Pons (tissue), 1 donor: Measurements from ENCODE around the gene CYB561D1.

Experiments used
- DNase-seq: peaks from one replicate; pipeline ENCODE4 v3.0.0-alpha.2; 2016; ENCODE audit warnings: low spot score

The CYB561D1 gene

DNA sequence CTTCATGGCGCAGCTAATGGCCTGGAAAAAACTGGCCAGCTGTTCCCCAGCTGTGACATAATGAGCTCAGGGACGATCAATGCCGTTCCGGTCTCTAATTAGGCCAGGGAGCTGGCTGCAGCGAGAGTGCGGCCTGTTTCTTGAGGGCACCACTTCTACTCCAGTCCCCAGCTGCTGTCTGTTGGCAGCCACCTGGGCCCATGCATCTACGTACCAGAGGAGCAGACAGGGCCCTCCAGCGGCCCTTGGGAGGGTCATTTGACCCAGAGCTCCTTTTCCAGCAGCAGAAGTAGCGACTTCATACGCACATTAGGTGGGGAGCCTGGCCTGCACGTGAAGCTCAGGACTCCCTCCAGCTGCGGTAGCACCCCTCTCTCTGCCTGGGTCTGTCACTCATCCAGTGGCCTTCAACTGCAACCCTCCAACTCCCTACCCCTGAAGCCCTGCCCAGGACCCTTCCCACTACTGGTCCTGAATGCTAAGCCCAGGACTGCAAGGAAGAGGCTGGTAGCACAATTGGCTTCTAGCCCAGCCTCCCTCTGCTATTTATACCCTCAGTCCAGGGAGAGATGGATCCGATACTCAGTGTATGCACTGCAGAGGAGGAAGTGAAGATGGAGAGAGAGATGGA is 36.7 kb downstream of the CYB561D1 start:
- peak; percentile 71 for DNase-seq

DNA sequence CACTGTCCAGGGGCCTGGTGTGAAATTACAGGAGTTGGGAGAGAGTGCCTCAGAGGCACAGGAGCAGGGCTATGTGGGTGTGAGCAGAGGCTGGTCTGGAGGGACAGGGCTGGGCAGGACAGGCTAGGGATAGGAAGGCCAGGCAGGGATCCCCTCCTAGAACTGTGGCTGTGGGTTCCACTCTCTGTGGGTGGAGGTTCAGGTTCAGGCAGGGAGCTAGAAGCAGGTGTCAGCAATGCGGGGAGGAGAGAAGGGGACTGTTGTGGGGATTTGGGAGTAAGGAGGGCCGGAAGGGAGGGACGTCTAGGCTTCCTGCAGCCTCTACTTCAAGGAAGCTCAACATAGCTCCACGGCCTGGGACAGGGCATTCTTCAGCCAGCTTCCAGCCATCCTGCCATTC is 37.5 kb downstream of the CYB561D1 start:
- no peak for DNase-seq

DNA sequence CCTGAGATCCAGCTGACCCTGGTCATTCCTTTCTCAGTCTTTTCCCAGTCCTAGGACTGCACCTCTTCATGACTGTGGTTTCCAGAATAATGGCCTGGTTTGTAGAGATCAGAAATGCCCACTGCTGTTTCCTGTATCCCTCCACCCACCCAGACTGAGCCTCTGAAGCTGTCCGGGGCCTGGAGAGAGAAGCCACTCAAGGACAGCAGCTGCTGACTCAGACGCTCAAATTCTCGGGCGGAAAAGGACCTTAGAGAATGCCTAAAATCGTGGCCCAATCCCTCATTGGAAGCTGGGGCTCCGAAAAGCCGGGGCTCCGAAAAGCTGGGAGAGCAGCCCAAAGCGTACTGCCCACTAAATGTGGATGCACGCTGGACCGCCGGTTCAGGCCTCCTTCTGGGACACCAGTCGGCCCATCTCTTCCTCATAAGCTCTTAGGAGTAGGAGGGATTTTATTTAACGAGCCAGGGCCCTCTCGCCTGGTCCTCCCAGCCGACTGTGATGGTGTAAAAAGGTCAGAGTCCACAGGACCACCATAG is 38.0 kb downstream of the CYB561D1 start:
- DNase-seq, result no peak

DNA sequence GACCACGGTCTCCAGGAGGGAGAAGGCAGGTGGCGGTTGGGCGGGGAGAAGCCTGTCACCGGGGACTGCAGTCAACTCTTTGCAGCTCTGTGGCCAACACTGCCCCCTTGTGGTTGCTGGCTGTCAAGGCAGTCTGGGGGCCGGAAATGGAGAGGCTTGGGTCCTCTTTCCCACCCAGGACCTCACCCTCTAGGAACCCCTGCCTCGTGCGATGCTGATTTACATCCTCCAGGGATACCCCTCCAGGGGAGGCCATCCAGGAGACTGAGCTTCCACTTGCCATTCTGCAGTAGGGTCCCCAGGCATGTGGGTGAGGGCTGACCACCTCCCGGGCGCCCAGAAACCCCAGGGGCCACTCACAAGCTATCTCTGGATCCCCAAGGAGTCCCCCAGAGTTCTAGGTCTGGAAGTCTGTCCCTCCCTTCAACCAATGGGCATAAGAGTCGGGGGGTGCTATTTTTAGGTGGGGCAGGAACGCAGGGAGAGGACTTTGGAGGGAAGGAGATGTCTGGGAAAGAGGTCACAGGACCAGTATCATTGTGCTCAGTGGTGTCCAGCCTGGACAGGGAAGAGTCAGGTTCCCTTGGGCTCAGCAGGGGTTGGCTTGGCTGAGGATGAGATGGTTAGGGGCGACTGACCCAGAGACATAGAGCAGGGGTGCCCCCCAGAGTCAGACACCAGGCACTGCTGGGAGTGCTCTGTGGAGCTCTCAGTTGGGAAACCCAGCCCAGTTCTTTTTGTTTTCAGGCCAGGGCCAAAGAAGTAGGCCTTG is 38.7 kb downstream of the CYB561D1 start:
- DNase-seq, result peak; percentile 79

DNA sequence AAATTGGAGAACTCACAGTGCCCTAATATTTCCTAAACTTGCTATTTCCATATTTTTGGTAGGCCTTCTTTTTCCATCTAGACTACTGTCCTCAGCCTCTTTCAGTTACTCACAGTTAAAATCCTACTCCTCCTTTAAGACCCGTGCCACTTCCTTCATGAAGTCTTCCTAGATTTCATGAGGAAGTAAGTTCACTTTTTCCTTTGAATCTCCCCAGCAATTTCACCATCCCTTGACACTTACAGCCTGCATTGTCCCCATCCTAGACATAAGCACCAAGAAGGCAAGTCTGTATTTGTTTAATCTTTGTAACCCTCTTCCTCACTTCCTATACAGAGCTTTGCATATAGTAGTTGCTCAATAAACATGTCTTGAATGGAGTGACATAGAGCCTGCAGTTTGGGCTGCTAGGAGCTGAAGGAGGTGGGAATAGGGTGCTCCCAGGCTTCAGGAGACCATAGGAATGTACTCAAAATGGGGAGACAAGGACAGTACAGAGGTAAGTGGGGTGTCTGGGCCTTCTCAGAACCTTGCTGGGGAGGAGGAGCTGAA is 40.5 kb downstream of the CYB561D1 start:
- DNase-seq, result no peak

DNA sequence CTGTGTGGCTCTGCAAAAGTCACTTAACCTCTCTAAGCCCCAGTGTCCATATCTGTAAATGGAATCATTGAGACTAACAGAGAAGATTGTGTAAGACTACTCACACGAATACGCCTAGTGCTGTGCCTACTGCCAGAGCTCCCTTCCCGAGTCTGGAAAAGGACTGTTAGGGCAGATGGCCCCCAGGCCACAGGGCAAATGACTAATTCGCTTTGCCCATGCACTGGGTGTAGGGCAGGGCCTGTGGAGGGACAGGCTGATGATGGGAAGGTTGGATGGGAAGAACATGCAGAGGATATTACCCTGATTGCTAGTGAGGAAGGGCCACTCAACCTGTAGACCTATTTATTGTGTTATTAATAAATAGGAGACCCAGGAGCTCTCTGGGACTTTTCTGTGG is 41.6 kb downstream of the CYB561D1 start:
- no peak for DNase-seq

DNA sequence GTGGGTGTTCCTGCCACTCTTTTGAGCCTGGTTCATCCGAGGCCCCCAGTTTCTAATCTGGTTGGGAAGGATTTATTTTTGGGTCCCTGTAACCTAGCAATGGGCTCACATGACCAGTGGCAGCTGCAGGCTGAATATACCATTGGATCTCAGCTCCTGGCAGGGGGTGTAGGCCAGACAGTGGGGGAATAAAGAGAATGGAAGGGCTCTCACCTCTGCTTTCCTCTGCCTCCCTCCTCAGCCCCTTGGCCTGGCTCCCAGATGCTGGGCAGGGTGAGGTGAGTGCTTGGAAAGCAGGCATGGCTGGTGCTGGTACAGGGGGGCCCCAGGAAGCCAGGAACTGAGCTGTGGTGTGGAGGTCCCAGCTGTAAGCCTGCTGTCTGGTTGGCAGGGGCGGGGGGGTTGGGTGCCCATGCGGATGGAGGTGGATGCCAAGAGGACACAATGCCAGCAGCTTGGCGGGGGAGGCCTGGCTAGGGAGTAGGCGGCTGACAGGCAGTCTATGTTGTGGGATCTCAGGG is 42.1 kb downstream of the CYB561D1 start:
- DNase-seq, result peak; percentile 58

DNA sequence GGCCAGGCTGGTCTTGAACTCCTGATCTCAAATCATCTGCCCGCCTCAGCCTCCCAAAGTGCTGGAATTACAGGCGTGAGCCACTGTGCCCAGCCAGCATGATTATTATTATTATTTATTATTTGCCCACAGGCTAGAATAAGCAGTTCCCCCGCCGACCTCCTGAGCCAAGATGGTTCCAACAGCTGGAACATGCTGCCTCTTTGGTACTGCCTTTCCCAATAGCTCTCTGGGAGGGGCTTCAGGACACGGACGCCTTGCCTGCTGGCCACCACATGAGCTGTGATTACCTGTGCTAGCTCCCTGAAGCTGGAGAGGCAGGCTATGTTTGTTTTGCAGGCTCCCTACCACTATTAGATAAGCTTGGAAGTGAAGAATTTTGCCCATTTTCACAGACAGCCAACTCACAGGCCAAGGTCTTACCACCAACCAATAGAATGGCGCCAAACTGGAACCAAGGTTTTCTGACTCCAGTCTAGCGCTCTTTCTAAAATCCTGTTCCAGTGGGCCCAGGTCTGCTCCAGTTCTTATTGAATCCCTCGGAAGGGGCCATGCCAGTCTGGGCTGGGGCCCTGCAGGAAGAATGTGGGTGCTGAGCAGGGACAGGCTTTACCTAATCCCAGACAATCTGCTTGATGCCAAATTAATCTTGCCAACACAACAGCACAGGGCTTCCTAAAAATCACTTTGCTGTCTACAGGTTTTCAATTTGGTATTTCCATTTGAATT is 43.7 kb downstream of the CYB561D1 start:
- DNase-seq, result no peak

DNA sequence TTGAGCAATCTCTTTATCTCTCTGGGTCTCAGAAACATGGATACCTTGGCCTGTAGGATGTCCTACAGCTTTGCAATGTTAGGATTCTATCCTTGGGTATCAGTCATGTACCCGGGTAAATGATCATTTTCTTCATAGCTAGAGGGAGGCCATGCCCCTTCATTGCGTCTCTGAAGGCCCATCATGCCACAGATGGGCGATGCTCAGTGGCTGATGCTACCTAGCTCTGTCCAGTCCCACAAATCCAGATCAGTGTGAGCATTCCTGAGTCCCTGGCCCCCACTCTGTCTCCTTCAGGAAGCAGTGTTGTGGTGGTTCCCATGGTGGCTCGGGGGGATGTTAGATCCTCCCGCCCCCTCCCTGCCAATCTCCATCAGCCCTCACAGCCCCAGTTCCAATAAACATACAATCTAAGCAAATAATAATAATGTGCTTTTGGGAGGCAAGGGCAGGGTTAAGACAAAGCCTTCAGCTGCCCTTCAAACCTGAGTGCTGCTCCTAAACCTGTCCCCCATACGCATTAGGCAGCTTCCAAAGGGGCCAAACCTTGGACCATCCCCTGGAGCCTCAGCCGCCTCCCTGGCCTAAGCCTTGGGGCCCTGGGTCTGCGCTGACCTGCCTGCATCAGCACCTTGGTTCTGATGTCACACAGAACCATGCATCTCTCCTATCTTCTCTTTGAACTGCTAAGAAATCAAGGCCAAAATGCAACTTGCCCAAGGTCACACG is 45.1 kb downstream of the CYB561D1 start:
- DNase-seq, result no peak

DNA sequence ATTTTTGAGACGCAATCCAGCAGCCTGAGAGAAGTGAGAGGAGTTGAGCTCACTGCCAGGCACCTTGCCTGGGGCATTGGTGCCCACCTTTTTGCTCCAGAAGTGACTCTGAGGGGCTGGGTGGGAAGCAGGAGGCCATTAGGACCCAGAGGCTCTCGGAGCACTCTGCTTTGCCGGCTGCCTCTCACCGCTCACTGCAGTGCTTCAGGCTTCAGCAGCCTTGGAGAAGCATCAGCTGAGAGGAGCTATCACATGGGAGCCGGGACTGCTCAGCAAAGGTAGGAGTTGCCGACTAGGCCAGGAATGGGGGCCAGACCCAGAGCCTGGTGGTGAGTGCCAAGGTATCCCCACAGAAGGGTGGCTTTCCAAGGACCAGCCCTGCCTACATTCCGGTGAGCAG is 45.8 kb downstream of the CYB561D1 start, which contains the start of gene GPR61:
TSS of gene GPR61 (plus strand) at position 197 of the 400 bp plus-strand sequence. CDS start 3,151 bp downstream, outside the sequence.
- no peak for DNase-seq

DNA sequence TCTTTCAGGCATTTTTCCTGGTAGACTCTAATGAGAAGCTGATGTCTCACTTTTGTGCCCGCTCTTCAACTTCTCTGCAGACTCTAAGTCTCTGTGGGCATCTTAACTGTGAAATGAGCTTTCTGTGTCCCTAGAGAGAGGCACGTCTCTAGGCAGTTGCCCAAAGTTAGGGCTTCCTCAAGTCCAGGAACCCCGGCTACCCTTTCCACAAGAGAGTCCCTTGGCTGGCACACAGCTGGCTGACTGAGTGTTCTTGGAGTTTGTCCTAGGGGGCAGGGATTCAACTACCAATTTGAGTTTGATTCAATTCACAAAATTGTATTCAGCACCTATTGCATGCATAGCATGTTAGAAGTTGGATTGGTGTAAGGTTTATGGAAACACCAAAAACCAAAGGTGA is 47.2 kb downstream of the CYB561D1 start:
- DNase-seq, result no peak

DNA sequence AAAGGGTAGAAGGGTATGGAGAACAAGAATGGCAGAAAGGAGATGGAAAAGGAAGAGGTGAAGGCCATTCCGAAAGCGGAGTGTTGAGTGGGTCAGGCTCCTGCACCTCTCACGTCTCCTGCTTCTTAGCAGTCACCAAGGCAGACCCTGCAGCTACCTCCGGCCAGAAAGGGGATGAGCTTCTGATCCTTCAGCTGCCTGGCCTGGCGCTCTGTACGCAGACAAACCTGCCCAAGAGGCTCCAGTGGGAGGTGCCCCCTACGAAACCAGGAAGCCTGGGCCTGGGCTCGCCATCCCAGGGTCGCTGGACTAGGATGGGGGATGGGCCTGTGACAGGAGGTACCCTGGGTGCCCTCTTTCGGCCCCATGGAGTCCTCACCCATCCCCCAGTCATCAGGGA is 48.8 kb downstream of the CYB561D1 start:
- no peak for DNase-seq

DNA sequence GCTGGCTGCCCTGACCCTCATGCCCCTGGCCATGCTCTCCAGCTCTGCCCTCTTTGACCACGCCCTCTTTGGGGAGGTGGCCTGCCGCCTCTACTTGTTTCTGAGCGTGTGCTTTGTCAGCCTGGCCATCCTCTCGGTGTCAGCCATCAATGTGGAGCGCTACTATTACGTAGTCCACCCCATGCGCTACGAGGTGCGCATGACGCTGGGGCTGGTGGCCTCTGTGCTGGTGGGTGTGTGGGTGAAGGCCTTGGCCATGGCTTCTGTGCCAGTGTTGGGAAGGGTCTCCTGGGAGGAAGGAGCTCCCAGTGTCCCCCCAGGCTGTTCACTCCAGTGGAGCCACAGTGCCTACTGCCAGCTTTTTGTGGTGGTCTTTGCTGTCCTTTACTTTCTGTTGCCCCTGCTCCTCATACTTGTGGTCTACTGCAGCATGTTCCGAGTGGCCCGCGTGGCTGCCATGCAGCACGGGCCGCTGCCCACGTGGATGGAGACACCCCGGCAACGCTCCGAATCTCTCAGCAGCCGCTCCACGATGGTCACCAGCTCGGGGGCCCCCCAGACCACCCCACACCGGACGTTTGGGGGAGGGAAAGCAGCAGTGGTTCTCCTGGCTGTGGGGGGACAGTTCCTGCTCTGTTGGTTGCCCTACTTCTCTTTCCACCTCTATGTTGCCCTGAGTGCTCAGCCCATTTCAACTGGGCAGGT is 49.5 kb downstream of the CYB561D1 start:
- DNase-seq, result no peak

DNA sequence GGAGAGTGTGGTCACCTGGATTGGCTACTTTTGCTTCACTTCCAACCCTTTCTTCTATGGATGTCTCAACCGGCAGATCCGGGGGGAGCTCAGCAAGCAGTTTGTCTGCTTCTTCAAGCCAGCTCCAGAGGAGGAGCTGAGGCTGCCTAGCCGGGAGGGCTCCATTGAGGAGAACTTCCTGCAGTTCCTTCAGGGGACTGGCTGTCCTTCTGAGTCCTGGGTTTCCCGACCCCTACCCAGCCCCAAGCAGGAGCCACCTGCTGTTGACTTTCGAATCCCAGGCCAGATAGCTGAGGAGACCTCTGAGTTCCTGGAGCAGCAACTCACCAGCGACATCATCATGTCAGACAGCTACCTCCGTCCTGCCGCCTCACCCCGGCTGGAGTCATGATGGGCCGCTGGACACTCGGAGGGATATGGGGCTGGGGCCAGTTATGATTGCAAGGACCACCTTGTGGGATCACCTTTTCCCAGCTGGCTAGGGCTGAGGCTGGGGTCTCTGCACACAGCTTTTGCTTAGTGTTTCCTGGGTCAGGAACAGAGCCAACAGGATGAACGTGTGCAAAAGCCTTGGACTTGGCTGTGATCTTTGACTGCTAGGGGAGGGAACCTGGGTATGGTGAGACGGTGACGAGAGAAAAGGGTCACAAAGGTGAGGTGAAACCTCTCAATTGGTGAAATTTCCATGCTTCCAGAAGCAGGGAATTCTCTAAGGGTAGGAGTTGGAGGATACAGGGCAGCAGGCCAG is 50.3 kb downstream of the CYB561D1 start:
- DNase-seq, result no peak

DNA sequence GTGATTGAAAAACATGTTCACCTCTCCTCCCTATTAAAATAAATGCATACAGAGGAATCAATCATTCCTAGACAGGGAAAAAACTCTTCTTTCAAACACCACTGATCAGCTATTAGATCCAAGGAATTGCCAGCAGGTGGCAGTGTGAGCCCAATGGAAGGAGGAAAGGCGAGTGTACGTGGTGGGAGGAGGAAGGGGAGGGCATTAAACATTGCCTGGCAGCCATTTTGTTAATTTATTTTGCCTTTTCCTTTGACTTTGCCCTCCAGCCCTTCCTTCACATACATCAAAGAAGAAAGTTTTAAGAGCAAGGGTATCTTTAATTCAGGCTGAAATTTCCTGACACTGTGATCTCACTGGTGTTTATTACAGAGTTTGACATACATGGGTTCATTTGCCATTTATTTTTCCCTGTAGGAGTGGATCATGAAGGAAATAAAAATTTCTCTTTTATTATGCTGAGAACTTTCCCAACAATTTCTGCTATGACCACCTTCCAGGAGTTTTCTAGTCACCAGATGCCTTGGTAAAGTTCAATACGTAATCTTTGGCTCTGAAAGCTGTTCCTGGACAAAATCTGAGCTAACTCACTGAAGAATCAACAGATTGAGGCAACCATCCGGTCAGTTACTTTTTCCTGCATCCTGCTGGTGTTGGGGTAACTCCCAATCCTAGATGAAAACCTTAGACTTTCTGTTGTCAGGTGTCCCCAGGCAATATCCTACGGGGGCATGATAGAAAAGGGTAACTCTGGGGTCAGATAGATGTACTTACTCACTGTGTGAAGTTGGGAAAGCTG is 52.6 kb downstream of the CYB561D1 start:
- peak; percentile 96 for DNase-seq

DNA sequence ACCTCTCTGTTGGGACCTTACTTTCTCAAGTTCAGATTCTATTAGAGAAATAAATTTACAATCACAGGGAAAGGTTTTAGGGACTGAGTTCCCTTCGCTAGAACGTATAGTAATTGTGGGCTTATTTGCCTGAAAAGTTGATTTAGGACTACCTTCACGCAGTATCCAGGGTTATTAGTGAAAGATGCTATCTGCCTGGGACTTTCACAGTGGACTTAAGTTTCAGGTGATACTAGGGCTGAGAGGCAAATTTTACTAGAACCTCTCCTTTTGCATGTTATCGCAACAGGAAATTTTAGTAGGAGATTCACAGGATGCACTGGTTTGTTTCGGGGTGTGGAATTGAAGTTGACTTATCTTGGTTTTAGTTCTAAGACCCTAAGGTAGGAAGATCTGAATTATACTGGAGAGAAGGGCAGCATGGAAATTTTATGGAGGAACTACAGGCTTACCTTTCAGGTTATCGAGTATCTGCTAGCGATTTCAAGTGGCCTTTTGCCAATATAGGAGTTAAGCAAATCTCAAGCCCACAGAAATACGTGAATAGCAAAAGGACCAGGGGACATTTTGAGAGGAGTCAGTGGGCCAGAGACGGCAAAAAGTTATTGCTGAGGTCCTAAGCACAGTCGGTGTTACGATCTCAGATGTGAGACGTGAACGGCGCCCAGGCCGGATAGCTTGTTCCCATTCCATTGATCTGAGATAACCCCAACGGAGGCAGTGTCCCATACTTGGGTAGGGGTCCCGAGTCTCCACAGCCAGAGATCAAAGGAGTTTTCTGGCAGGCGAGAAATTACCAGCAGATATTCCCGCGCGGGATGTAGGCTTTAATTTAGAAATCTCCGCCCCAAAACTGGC is 53.8 kb downstream of the CYB561D1 start:
- DNase-seq, result peak; percentile 47

DNA sequence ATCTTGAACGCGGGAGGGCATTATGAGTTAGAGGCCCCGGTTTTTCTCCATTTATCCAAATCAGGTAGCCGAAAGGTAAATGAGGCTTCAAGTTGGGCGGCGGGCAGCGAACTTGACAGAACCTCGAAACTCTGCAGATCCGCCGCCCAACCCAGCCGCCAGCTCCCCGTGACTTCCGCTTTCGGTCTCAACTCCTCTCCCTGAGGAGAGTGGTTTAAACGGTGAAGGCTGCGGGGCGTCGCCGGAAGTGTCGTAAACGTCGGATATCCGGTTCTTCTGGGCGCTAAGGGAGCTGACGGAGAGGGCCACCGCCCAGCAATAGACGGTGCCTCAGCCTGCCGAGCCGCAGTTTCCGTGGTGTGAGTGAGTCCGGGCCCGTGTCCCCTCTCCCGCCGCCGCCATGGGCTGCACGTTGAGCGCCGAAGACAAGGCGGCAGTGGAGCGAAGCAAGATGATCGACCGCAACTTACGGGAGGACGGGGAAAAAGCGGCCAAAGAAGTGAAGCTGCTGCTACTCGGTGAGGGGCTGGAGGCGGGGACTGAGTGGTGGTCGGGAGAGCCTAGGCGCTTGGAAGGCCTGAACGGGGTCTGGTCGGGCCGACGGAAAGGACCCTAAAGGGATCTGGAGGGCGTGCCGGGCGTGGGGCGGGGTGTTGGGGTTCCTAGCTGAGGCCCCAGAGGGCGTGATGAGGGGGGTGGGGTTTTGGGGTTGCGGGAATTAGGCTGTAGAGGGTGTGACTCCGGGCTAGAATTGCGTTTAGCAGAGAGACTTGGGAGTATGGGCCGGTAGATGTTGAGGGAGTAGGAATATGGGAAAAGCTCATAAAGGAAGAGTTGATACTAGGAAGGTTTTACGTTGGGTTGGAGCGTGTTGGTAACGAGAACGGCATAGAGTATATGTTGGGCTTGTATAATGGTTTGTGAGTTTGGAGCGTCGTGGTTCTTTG is 54.7 kb downstream of the CYB561D1 start, which contains the start of gene GNAI3:
TSS of gene GNAI3 (plus strand) at position 295 of the 947 bp plus-strand sequence. CDS start at position 401, 106 bp downstream.
- DNase-seq, result peak; percentile 98
